GM18498 (cell line): ENCODE measurements around the gene ITPR1.
A peak's percentile ranks its signal among the peaks of the same experiment; 100 is the strongest.
"Not testable (repeated sequence)": the region's sequence is repeated elsewhere in the genome, so short reads cannot be mapped to it uniquely, and the experiment has no call there.

Experiments used
- ATAC-seq: cut with Tn5 transposase; IDR thresholded peaks from one replicate; pipeline ENCODE4 v1.9.1; 2021; ENCODE audit warnings: mild to moderate bottlenecking, moderate library complexity; ENCODE audit not compliant: unreplicated experiment

The ITPR1 gene

GRCh38 chr3:4493014-4493940 lies at the start of gene ITPR1:
Gene ITPR1, plus strand, starts transcription at chr3:4493348. Its CDS starts 23,144 bp downstream, at chr3:4516492.
- ATAC-seq = peak; percentile 92

GRCh38 chr3:4447295-4447999 lies 45.7 kb upstream of the ITPR1 start:
- no peak for ATAC-seq

GRCh38 chr3:4448187-4448586 lies 45.0 kb upstream of the ITPR1 start:
- ATAC-seq = no peak

- ATAC-seq = no peak
Measured at GRCh38 chr3:4449043-4449805, 43.9 kb upstream of the ITPR1 start.

GRCh38 chr3:4454142-4454541 lies 39.0 kb upstream of the ITPR1 start:
- ATAC-seq = no peak

GRCh38 chr3:4456780-4457179 lies 36.4 kb upstream of the ITPR1 start:
- not testable (repeated sequence) for ATAC-seq

DNA sequence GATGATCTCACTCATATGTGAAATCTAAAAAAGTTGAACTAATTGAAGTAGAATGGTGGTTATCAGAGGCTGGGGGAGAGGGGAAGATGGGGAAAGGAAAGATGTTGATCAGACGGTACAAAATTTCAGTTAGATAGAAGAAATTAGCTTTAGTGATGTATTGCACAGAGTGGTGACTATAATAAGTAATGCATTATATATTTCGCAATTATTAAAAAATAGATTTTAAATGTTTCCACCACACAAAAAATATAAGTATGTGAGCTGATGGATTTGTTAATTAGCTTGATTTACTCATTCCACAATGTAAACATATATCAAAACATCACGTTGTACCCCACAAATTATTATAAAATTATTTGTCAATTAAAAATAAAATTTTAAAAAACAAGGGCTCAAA lies 34.2 kb upstream of the ITPR1 start:
- ATAC-seq = no peak

GRCh38 chr3:4460334-4460733 lies 32.8 kb upstream of the ITPR1 start:
- no peak for ATAC-seq

DNA sequence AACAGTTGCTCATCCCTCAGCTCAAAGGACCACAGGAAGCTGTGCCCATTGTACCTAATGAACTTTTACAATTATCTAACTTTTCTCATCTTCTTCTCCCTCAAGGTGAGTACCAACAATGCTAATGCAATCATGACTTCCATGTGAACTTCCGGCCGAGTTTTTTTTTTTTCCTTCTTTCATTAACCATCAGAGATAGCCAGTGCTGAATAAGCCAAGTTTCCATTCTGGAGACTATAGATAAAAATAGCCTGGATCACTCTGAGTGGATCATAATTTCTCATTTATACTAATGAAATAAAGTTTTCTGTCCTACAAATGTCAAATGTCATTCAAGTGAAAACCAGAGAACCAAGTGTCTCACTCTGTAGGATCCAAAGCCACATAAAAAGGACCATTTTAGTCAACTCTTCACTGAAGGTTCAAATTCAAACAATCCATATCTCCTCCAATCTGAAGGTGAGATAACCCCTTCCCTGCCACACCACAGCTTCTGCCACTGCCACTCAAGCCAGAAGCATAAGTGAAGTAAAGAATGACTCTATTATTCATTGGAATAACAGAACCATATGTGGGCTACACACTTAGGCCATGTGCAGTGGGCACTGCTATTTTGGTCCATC lies 31.6 kb upstream of the ITPR1 start:
- no peak for ATAC-seq

GRCh38 chr3:4462369-4463040 lies 30.6 kb upstream of the ITPR1 start:
- no peak for ATAC-seq

DNA sequence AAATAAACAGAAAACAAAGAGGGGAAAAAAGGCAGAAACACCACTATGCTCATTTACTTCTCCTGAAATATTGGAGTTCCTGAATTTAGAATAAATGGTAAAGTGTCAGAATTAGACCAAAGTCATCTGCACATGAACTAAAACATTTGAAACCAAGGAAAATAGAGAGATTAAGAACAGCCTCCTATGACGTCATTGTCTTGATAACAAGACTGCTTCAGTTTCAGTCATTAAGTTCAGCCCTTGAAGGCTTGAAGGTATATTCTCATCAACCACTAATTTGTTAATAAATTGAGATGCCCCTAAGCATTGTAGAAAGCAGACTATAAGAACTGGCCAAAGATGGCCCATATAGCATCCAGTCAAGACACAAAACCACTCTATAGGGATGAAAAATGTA lies 28.6 kb upstream of the ITPR1 start:
- ATAC-seq = no peak

DNA sequence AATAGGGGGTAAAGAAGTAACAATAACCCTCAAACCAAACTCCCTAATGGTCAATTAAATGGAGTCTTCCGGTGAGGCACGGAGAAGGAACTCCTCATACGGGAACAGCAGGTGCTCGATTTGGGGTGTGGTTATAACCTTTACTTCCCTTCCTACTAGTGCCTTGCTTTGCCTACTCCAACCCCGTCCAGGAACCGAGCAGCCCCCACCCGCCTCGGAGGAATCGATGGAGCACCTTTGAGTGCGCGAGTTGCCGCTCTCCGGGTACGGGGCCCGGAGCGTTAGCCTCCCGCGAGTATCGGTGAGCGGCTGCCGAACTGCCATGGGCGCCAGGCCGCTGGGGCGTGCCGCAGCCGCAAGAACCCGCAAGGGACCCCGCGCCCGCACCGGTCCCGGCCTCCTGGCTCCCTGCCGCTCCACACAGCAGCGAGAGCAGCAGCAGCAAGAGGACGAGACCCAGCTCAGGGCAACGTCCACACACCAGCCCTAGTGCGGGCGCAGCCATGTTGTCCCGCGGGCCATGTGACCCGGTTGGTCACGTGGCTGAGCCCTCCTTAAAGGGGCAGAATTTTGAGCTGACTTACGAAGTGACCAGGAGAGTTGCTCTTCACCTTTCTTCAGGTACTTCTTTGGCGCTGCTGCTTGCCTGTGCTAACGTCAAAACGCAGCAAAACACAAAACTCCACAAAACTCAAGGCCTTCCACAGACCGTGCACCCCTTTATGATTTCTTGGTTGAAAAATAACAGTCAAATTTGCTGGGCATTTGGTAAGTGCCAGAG lies 26.2 kb upstream of the ITPR1 start, which contains the start of gene SUMF1:
Gene SUMF1, minus strand, starts transcription at position 529 of the 781 bp plus-strand sequence. Its CDS starts 24 bp downstream, at position 505.
- peak; percentile 99 for ATAC-seq

DNA sequence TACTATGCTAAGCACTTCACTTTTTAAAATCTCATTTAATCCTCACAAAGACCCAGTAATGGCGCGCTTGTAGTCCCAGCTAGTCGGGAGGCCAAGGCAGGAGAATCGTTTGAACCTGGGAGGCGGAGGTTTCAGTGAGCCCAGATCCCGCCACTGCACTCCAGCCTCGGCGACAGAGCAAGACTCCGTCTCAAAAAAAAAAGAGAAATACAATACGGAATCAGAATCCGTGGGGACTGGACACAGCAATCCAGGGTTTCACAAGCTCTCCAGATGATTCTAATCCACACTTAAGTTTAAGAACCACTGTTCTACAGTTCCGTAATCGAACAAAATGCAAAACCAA lies 25.7 kb upstream of the ITPR1 start:
- ATAC-seq = no peak

- no peak for ATAC-seq
Measured at GRCh38 chr3:4471907-4472306, 21.2 kb upstream of the ITPR1 start.

GRCh38 chr3:4472312-4472711 lies 20.8 kb upstream of the ITPR1 start:
- ATAC-seq = no peak

- ATAC-seq = no peak
Measured at GRCh38 chr3:4472766-4473165, 20.4 kb upstream of the ITPR1 start.

GRCh38 chr3:4474683-4475490 lies 18.3 kb upstream of the ITPR1 start:
- ATAC-seq = peak; percentile 50

GRCh38 chr3:4475804-4476203 lies 17.3 kb upstream of the ITPR1 start:
- no peak for ATAC-seq

DNA sequence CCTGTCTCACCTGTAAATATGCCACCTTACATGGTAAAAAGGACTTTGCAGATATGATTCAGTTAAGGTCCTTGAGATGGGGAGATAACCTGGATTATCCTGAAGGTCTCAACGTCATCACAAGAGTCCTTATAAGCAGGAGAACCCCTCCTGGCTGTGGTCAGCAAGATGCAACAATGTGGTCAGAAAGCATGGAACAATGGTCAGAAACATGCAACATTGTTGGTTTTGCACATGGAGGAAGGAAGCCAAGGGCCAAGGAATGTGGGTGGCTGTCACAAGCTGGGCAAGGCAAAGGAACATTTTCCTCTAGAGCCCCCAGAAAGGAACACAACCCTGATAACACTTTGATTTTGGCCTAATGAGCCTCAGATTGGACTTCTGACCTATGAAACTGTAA lies 16.7 kb upstream of the ITPR1 start:
- no peak for ATAC-seq
